ENCODE results near the gene TEX26.

DNA sequence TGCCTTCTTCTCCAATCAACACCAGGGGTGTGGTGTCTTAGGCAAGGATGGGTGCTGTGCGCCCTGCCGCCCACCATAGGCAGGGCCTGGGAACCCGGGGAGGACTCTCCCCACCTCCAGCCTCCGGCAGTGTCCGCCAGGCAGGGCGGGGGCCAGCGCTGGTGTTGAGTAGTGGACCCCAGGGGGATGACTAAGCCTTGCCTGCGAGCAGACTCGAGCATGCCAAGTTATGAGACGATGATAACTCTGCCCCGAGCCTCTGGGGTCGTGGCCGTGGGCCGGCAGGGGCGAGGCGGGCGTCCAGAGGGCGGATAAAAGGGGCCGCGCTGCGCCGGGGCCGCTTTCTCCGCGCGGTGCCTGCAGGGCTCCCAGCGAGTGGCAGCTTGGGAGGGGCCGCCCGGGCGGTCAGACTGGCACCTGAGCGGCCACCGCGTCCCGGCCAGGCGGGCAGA is 26.5 kb upstream of the TEX26 start, which contains the start of gene MEDAG:
- TF ChIP-seq, protein P1, sequence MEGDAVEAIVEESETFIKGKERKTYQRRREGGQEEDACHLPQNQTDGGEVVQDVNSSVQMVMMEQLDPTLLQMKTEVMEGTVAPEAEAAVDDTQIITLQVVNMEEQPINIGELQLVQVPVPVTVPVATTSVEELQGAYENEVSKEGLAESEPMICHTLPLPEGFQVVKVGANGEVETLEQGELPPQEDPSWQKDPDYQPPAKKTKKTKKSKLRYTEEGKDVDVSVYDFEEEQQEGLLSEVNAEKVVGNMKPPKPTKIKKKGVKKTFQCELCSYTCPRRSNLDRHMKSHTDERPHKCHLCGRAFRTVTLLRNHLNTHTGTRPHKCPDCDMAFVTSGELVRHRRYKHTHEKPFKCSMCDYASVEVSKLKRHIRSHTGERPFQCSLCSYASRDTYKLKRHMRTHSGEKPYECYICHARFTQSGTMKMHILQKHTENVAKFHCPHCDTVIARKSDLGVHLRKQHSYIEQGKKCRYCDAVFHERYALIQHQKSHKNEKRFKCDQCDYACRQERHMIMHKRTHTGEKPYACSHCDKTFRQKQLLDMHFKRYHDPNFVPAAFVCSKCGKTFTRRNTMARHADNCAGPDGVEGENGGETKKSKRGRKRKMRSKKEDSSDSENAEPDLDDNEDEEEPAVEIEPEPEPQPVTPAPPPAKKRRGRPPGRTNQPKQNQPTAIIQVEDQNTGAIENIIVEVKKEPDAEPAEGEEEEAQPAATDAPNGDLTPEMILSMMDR (IDR thresholded peaks at IDR 0.05) = no peak
- no peak for TF ChIP-seq POLR2A (IDR thresholded peaks at IDR 0.05)
